HG03571 (cell line): Measurements from ENCODE around the gene PANK4.

Experiments used
- ATAC-seq: cut with Tn5 transposase; IDR thresholded peaks from one replicate; pipeline ENCODE4 v1.9.1; 2021; ENCODE audit not compliant: unreplicated experiment

Gene PANK4

GRCh38 chr1:2546515-2547209, 20.3 kb upstream of the PANK4 start:
- peak; percentile 33 for ATAC-seq

- peak; percentile 36 for ATAC-seq
These were observed 19.5 kb upstream of the PANK4 start for GRCh38 chr1:2545754-2546514.

GRCh38 chr1:2544875-2545640, 18.7 kb upstream of the PANK4 start:
- no peak for ATAC-seq

GRCh38 chr1:2544093-2544874, 17.9 kb upstream of the PANK4 start:
- ATAC-seq, result no peak

GRCh38 chr1:2543543-2544092, 17.2 kb upstream of the PANK4 start:
- no peak for ATAC-seq

- no peak for ATAC-seq
These were observed 16.0 kb upstream of the PANK4 start for GRCh38 chr1:2542246-2542915.

- ATAC-seq, result no peak
These were observed 15.3 kb upstream of the PANK4 start for GRCh38 chr1:2541619-2542245.

- no peak for ATAC-seq
These were observed 14.6 kb upstream of the PANK4 start for GRCh38 chr1:2540816-2541492.

- no peak for ATAC-seq
These were observed 13.0 kb upstream of the PANK4 start for GRCh38 chr1:2539312-2539907.

- no peak for ATAC-seq
These were observed 12.5 kb upstream of the PANK4 start for GRCh38 chr1:2538872-2539271.

- no peak for ATAC-seq
These were observed 12.0 kb upstream of the PANK4 start for GRCh38 chr1:2538376-2538775.

GRCh38 chr1:2537784-2538115, 11.4 kb upstream of the PANK4 start:
- ATAC-seq, result no peak

- no peak for ATAC-seq
These were observed 9.6 kb upstream of the PANK4 start for GRCh38 chr1:2535981-2536380.

- no peak for ATAC-seq
These were observed 9.1 kb upstream of the PANK4 start for GRCh38 chr1:2535455-2535854.

GRCh38 chr1:2534687-2535441, 8.5 kb upstream of the PANK4 start:
- no peak for ATAC-seq

GRCh38 chr1:2534315-2534686, 7.9 kb upstream of the PANK4 start:
- ATAC-seq, result no peak

GRCh38 chr1:2533365-2533764, 7.0 kb upstream of the PANK4 start:
- no peak for ATAC-seq

- no peak for ATAC-seq
These were observed 6.2 kb upstream of the PANK4 start for GRCh38 chr1:2532485-2533160.
